GM19099 (cell line): Measurements from ENCODE around the gene ZC3H12A.

Experiments
- POLR2A ChIP-seq: IDR thresholded peaks from 3 replicates; pipeline ENCODE4 v1.6.1; 2011; ENCODE audit warnings: low read depth; ENCODE audit not compliant: insufficient read length; ENCODE audit errors: extremely low read depth

ZC3H12A gene

DNA sequence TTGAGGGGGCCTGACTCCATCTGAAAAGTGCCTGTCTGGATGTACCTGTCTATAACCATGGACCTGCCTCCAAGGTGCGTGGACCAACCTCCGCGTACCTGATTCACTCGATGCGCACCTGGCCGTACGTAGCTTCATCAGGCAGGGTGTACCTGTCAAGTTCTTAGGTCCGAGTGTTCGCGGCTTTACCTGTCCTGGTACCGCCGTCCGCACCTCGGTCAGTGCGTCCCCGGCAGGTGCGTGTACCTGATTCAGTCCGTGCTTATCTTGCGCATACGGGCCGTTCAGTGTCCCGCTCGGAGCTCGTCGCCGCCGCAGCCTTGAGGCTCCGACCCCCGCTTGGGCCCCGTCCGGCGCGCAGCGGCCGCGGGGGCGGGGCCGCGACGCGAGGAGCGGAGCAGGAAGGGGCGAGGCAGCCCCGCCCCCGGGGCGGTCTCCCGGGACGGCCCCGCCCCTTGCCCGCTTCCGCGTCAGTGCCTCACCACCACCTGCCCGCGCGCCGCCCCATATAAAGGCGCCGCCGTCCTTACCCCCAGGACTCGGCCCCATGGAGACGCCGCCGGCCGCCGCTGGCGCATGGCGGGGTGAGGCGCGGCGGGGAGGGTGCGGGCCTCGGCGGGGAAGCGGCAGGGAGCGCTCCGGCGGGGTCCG lies at the start of gene ZC3H12A:
Gene ZC3H12A (plus strand): TSS at position 535 of the 651 bp plus-strand sequence. CDS start 917 bp downstream, outside the sequence.
- TF ChIP-seq POLR2A = peak; percentile 99

DNA sequence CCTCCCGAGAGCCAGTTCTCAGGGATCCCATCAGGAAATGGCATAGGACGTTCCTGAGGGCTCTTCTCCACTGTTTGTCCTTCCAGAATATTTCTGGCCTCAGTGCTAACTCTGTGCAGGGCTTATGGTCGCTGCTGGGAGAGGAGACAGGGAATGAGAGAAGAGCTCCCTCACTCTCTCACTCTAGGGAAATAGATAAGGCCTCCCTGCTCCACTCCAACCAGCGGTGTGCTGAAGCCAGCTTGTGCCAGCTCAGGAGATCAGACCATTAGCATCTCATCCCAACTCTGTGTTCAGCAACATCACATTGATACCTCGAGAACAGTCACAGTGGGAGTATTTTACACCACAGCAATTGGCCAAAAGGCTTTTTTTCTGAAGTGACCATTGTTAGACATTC lies 49.2 kb upstream of the ZC3H12A start:
- TF ChIP-seq POLR2A = no peak

DNA sequence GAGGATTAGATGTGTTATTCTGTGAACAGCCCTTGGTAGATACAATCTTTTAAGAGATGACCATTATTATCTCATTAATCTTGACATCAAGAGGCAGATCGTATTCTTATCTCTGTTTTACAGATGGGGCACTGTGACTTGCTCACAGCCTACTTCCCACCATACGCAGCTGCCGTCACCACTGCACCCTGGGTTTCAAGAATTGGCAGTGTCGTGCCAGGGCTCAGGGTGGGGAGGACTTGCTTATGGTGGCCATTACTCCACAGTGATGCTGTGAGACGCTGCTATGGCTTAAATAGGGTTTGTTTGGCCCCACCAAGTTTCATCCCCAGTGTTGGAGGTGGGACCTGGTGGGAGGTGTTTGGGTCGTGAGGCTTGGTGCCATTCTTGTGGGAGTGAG lies 45.4 kb upstream of the ZC3H12A start:
- TF ChIP-seq POLR2A = no peak

DNA sequence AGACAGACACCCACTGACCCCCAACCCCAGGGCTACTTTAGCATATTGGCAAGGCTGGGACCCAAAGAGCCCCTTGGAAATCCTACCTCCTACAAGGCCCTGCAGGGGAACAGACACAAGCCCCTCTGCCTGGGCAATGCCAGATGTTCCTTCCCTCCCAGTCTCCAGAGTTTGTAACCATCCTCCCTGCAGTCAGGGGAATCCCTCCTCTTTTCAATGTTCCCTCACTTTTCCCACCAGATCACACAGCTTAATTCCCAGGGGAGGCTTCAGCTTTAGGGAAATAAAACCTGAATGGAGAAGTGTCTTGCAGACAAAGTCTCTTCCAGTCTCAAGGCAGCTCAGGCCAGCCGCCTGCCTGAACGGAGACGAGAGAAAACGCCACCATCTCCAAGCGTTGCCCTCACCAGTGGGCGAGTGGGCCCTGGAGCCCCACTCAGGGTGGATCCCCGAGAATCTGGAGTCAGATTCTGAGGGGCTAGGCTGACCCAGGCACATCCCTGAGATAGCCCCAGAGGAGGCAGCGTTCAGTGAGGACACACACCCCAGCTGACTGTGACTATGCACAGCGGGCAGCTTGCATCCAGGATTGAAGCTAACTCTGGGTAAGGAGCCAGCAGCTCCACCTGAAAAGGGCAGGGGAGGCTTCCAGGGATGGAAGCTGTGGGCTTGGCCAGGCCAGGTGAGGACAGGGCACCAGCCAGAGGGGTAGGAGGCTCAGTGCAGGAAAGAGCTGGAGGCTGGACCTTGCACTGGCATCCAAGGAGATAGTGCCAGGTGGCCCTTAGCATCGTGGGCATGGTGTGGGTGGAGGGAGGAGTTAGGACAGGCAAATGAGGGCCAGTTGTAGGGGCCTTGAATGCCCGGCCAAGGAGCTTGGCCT lies 44.0 kb upstream of the ZC3H12A start:
- no peak for TF ChIP-seq POLR2A

DNA sequence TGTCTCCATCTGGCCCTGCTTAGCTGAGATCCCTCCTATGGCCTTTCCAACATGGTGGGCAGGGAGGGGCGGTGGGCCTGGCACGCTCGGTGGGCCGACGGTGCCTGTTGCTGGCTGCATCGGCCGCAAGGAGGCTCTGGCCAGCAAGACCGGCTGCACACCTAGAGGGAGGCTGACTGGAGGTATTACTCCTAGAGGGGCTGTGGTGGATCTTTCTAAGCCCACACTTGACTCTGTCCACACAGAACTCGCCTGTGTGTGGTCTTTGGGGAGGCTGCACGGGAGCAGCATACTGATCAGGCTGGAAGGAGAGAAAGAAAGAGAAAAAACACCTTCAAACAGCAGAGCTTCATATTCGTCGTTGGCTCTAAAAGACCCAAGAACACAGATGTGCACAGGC lies 41.7 kb upstream of the ZC3H12A start:
- TF ChIP-seq POLR2A = no peak

DNA sequence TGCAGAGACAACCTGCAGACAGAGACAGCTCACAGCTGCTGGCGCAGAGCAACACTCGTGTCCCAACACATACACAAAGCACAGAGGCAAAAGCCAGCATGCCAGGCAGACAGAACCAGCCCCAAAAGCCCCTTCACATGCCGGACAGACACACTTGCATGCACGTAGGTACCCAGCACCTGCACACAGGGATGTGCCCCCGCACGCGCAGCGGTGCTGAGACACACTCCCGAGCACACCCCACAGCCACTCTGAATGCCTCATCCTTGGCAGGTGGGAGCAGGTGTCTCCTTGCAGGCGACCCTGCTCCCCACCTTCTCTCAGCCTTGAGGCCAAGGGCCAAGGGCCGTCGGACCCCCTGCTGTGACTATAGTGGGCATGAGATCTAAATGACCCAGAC lies 41.2 kb upstream of the ZC3H12A start:
- TF ChIP-seq POLR2A = no peak

DNA sequence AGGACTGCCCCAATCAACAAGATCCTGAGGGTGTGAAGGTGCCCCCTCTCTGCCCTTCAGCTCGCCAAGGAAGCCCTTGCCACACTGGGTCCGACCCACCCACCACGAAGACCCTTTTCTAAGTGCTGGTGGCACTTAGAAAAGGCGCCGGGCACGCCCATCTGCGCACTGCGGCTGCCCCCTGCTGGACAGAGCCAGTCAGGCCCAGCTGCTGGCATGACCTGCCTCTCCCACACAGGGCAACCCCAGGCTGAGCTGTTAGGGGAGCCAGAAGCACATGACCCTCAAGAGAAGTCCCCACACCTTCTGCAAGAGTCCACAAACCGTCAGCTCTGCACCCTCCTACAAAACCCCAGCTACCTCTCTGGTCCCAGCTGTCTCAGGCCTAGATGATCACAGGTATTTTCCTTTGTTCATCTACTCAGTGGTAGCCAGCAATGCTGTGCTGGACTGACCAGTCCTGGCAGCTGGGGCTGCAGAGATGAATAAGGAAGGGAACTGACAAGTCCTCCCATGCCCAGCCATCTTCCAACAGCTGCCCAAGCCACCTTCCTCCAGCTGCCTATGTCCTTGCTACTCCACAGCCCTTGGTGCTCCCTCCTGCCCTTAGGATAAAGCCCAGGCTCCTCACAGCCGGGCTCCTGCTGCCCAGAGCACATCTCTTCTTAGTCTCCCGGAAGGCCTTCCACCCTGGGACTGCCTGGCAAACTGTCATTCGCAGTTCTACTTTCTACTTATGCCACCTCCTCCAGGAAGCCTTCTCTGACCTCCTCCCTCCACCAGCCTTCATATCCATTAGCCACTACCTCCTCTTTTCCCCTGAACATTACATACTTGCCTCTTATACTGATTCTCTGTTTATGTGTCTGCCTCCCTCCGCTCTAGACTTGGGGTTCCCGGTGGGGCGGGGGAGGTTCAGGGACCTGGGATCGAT lies 39.8 kb upstream of the ZC3H12A start:
- no peak for TF ChIP-seq POLR2A

DNA sequence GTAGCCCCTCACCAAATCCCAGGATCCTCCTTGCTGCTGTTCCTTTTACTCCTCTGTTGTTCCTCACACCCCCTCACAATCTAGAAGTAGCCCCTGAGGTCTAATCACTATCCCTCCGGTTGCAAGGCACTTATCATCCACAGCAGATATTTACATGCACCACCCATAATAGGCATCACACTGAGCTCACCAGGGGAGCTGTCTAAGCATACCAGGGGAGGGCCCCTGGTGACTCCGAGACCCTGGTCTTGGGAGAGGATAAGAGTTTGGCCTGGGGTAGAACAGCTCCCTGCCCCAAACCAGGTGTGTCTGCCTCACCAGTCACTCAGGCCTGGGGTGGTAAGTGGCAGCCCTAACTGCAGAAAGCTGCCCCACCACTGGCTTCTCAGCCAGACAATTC lies 37.3 kb upstream of the ZC3H12A start:
- TF ChIP-seq POLR2A = no peak

DNA sequence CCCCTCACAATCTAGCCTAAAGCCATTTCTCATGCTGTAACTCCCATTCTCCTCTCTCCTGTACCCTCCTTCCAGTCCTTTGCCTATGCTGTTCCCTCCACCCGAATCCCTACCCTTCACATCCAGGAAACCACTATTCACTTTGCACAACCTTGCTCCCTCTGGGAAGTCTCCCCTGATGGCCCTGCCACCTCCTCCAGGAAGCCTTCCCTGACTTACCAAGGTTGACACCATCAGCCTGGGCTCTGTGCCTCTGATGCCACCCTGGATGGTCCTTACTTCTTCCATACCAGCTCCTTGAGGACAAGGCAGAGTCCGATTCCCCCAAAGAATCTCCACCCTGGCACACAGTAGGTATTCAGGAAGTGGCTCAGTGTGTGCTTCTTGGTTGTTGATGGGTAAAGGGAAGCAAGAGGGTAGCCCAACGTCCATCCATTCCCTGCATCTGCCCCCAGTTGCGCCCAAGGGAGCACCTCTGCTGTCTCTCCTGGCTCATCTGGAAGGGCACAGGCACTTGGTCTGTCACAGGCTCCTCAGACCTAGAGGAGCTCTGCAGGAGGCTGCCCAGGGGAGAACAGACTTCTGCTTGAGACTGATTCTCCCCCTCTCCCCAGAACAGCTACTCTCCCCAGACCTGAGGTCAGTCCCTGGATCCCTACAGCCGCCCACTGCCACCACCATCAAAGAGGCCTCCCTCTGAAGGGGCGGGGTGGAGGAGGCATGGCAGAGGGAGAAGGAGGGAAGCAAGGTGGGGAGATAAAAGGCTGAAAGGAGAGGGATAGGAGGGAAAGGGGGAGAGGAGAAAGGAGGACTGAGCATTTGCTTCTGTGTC lies 36.1 kb upstream of the ZC3H12A start:
- no peak for TF ChIP-seq POLR2A

DNA sequence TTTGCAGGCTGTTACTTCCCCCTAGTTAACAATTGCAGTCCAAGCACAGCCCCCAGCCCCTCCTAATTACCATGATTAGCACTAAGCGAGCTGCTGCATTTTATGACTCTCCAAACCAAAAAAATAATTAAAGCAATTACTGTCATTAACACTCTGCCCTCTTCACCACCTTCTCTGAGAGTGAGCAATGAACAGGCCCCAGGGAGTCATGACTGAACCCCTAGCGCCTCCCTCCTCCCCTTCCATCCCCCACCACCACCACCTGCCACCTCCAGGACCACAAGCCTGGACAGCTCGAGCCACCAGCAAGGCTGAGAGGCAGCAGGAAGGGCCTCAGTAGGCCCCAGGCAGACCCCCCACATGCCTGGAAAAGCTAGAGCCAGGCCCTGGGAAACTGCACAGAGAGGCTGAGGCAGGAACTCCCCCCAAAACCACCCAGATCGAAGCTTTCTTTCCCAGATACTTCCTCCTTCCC lies 35.5 kb upstream of the ZC3H12A start:
- TF ChIP-seq POLR2A = no peak

DNA sequence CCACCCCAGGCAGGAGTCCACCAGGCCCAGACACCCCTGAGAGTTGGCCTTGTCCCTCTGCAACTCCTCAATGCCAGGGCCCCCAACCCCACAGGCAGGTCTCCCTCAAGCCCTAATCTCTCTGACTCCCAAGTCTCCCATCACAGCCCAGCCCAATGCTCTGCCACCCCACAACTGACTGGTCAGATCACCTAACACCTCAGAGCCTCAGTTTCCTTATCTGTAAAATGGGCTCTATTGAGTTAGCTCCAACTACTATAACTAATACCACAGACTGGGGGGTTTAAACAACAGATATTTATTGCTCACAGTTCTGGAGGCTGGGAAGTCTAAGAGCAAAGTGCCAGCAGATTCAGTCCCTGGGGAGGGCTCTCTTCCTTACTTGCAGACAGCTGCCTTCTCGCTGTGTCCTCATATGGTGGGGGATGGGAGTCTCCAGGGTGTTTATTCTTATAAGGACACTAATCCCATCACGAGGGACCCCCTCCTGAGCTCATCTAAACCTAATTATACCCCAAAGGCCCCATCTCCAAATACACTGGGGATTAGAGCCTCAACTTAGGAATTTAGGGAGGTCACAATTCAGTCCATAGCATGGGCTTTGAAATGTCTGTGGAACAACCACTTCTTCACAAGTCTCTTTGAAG lies 34.9 kb upstream of the ZC3H12A start:
- TF ChIP-seq POLR2A = no peak

DNA sequence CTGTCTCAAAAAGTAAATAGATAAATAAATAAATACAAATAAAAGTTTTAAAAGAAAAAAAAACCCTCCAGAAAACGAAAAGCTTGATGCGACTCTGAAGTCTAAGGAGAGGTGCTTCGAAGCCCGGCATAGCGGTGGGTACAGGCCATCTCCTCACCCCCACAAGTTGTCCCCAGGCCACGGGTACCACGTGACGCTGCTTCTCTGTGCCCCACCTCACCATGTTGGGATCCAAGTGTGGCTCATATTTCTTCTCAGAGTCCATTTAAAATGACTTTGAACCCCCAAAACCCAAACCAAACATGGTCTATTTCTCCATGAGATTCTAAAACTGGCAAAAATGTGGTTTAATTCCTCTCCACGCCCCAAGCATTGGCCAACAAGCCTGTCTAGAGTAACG lies 32.9 kb upstream of the ZC3H12A start:
- no peak for TF ChIP-seq POLR2A

DNA sequence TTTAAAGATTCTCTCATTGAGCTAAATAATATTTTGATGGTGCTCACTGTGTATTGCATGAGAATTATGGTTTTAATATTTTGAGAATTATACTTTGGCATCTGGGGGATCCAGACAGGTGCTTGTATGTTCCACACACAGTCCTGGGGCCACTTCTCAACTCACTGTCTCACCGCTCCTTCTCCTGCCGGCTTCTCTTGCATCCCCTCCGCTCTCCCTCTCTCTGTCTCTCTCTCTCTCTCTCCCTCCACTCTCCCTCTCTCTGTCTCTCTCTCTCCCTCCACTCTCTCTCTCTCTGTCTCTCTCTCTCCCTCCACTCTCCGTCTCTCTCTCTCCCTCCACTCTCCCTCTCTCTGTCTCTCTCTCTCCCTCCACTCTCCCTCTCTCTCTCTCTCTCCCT lies 32.2 kb upstream of the ZC3H12A start:
- no peak for TF ChIP-seq POLR2A

DNA sequence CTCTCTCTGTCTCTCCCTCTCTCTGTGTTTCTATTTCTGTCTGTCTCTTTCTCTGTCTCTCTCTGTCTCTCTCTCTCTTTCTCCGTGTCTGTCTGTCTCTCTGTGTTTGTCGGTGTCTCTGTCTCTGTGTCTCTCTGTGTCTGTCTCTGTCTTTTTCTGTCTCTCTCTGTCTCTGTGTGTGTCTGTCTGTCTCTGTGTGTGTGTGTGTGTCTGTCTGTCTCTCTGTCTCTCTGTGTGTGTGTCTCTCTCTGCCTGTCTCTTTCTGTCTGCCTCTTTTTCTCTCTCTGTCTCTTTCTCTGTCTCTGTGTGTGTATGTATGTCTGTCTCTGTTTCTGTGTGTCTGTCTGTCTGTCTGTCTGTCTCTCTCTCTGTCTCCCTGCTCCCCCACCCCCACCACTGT lies 31.7 kb upstream of the ZC3H12A start:
- no peak for TF ChIP-seq POLR2A
